NOMO-1 (cell line): ENCODE measurements around the gene BNIPL.

Experiments used
- DNase-seq, 2 experiments: peaks; one replicate each; lab custom pipeline; 2025; ENCODE audit not compliant: unreplicated experiment in 2 of 2; lab: John Stamatoyannopoulos, UW

The BNIPL gene, protein sequence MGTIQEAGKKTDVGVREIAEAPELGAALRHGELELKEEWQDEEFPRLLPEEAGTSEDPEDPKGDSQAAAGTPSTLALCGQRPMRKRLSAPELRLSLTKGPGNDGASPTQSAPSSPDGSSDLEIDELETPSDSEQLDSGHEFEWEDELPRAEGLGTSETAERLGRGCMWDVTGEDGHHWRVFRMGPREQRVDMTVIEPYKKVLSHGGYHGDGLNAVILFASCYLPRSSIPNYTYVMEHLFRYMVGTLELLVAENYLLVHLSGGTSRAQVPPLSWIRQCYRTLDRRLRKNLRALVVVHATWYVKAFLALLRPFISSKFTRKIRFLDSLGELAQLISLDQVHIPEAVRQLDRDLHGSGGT

DNA sequence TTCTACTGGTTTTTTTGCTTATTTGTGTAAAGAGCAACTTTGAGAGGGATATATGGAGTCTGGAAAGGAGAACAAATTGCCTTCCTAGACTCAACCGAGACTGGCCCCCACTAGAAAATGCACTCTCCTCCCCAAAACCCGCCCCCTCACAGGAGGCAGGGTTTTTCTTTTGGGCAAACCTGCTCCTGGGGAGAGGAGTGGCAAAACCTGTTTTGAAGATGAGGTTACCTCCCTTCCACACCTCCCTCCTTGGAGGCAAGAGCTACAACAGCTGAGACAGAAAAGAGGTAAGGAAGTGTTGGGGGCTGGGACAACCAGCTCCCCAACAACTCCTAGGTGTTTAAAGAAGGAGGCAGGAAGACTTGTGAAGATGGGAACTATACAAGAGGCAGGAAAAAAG is at the start of gene BNIPL:
BNIPL (plus strand) TSS at position 231 of the 400 bp plus-strand sequence; CDS start at position 371, 140 bp downstream.
- no peak for DNase-seq

DNA sequence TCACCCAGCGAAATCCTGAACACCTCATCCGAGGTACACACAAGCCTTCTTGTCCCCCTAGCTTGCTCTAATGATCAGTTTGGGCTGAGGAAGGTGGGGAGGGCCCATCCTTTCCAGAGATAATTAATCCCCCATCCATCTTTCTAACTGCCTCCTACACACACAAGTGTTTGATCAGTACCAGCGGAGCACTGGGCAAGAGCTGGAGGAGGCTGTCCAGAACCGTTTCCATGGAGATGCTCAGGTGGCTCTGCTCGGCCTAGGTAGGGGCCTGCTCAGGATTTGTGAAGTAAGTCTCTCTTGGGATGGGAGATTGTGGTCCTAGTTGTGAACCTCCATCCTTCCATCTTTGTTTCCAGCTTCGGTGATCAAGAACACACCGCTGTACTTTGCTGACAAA is 48.5 kb upstream of the BNIPL start:
- no peak for DNase-seq

DNA sequence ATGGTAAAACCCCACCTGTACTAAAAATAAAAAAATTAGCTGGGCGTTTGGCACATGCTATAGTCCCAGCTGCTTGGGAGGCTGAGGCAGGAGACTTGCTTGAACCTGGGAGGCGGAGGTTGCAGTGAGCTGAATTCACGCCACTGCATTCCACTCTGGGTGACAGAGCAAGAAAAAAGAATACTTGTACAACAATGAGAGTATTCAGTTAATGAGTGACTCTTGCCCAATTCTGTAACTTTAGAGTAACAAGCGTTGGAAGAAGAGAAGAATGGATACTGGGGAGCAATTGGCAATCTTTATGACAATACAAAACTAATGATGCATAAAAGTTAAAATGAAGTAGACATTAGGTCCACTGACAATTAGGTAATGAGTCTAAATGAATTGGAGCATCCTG is 43.8 kb upstream of the BNIPL start:
- no peak for DNase-seq

DNA sequence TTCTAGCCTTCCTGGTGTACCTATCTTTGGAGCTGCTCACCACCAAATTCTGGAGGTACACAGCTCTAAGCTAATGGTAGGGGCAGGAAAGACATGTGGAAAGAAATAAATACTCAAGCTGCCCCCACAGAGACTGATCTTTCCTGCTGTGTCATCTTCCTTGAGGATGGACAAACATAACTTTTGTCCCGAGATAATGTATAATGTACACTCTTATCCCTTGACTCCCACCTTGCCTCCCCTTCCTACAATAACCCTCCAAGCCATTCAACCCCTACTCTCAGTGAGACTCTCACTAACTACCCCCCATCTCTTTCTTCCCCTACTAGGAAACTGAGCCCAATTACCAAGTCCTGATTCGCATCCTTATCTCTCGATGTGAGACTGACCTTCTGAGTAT is 42.1 kb upstream of the BNIPL start:
- no peak for DNase-seq

DNA sequence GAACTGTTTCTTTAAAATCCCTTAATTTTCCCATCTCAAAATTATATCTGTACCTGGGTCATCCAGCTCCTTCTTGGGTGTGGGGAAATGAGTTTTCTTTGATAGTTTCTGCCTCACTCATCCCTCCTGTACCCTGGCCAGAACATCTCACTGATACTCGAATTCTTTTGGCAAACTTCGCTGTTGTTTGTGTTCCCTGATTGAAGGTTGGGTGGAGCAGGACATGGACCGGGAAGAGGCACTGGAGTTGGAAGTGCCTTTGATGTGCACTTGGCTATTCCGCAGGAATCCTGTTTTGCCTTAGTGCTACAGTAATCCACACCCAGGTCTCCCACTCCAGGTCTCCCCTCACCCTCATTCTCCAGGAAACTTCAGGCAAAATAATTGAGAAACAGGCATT is 40.9 kb upstream of the BNIPL start:
- no peak for DNase-seq

DNA sequence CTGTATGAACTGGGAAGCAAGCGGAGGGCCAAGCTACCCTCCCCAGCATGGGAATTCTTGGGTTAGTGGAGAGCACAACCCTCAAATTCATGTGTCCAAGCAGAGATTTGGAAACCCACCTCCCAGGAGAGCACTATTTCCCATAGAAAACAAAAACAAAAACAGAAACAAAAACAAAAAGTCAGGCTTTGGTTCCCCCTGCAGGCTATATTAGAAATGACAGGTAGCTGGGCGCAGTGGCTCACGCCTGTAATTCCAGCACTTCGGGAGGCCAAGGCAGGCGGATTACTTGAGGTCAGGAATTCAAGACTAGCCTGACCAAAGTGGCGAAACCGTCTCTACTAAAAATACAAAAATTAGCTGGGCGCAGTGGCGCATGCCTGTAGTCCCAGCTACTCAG is 40.5 kb upstream of the BNIPL start:
- no peak for DNase-seq

DNA sequence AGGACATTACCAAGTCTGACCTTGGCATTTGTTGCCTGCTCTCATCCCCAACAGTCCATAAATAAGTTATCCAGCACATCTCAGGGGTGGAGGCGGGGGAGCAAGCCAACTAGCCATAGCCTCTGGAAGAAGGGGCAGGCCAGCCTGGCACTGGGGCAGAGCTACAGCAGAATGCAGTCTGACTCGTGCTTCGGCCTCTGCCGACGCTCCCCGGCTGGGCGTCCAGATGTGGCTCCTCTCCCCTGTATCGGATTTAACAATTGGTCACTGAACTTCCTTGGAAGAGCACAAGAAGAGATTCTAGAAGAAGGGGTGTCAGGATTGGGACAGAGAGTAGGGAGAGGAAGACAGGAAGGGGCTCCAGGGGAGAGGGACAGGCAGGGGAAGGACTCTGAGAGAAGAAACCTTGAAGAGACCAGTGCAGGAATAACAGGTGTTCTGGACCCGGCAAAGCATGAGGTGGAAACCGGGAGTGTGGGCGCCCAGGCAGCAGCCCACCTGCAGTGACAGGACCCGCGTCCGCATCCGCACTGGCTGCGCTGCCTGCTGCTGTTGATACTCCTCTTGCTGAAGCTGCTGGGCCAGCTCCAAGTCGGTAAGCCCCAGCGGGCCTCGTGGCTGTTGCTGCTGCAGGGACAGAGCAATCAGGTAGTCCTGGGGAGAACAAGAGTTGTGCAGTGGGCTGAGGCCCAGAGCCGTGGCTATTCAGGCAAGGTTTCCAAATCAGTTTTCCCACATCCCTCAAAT is 39.1 kb upstream of the BNIPL start:
- DNase-seq = no peak

DNA sequence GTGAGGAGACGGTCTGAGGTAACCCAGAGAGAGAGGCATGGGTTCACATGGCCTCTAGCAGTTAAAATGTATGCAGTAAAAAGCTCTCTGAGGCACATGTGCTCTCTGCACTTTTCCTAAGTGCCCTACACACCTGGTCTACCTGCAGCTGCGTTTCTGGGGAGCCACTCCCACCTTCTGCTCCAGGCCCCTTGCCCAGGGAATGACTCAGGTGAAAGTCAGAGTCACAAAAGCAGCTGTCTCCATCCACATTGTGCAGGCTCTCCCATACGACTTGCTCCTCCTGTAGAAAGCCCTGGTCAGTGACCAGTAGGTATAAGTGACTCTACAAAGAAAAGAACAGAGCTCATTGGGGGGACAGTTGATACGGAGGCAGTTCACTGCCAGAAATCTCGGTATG is 38.4 kb upstream of the BNIPL start:
- DNase-seq = no peak

DNA sequence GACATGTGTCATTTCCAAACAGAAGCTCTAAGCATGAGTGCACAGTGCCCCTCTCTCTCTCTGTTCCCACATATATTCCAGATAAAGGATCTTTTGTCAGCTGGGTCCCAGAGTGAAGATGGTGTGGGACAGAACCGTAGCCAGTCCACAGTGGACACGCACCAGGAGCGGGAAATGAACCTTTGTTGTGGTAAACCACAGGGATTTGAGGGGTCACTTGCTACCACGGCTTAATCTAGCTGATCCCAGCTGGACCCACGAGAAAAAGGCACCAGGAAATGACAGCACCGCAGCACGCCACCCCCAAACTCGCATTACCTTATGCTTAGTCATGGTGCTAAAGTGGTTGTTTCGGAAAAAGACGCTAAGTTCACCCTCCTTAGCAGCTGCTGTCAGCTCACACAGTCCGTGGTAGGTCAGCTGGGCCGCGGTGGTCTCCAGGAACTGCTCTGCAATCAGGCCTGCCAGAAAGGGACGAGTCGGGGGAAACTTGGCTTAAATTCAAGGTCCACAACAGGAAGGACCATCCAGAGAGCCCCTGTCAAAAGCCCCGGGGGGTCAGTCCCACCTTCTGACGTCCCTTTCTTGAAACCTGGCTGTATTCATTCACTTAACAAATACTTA is 37.2 kb upstream of the BNIPL start:
- no peak for DNase-seq

DNA sequence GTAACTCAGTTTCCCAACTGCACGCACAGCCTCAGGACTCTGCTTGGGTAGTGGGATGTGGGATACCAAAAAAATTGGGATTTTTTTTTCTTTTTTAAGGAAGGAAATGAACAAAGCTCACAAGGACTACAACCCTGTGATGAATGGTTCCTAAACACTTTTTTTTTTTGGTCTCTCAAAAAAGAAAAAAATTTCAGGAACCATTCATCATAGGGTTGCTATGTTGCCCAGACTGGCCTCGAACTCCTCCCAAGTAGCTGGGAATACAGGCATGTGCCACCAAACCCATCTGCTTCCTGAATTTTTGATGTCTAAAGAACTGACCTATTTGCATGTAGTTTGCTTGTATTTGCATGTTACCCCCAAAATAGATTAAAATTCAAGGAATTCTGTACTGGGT is 36.5 kb upstream of the BNIPL start:
- DNase-seq = no peak

DNA sequence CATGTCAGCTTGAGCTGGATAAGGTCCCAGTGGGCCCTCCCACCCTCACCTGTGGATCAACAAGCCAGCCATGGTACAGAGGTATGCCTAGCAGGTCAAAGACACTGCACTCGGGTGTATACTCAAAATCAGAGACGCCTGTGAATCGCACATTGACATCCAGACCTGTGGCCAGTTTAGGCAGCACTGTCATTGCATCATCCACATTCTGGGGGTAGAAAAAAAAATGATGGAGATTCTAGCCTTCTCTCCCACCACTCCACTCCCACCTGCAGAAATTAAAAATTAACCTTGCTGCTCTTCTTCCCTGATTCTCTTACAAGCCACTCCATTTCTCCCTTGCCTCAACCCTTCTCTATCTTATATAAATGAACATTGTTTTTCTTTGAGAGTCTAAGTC is 36.0 kb upstream of the BNIPL start:
- no peak for DNase-seq

DNA sequence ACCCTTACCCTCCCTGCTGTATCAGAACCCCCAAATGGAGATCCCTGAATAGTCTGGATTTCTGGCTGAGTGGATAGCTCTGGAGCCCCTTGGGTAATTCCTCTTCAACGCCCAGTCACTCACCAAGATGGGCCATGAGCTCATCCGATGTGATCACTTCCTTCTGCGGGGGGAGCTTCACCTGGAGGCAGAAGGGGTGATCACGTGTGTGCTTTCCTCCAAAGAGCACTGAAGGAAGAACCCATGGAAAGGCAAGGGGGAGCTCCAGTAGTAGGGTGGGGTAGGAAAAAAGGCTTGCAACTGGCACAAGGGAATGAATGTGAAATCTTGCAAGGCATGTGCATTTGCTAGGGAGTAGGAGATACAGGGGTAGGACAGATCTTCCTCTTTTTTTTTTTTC is 34.8 kb upstream of the BNIPL start:
- peak in 1 of 2 experiments; percentile 35 for DNase-seq

DNA sequence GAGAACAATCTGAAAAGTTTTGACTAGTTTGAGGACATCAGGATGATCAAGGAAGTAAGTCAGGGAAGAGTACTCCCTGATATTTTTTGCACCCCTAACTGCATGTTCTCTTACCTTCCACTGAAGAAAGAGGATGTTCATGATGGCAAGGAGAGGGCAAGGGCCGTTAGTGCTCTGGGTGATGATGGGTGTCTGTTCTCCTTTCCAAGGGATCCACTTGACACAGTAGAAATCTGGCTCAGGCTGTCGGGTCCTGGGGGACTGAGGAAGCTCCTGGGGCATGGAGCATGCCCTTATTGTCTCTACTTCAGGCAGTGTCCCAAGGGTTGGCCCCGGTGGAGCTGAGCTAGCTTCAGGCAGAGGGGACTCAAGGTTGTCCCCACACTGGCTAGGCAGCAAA is 34.3 kb upstream of the BNIPL start:
- DNase-seq = no peak

DNA sequence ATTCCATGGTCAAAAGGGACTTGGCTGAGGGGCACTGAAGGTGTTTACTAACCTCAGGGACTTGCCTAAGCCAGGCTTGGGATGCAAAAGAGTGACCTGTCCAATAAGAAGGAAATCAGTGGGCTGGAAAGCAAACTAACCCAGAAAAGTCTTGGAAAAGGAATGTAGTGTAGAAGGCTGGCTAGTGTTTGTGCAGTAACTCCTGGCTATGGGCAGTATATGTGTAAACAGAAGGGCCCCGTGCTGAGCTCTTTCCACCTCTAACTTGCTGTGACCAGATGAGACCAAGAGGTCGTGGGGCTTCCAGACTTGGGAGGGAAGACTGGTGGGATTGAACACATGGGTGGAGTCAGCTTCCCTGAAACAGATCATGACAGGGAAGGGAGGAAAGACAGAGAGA is 33.8 kb upstream of the BNIPL start:
- DNase-seq = no peak

DNA sequence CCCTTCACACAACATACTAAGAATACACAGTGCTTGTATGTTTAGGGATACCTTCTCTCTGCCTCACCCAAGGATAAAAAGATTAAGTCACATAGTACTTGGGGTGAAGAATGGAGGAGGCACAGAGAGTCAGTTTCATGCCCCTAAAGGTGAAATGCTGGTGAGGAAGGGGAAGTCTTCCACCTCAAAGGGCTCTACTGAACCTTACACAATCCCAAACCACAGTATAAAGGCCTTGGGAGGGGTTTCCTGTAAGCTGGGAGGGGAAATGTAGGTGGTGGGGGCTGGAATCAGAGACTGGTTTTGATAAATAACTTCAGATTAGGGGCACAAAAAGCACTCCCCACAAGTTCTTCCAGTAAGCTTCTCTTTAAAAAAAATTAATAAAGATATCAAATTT is 33.2 kb upstream of the BNIPL start:
- DNase-seq = peak; percentile 38 to 67

DNA sequence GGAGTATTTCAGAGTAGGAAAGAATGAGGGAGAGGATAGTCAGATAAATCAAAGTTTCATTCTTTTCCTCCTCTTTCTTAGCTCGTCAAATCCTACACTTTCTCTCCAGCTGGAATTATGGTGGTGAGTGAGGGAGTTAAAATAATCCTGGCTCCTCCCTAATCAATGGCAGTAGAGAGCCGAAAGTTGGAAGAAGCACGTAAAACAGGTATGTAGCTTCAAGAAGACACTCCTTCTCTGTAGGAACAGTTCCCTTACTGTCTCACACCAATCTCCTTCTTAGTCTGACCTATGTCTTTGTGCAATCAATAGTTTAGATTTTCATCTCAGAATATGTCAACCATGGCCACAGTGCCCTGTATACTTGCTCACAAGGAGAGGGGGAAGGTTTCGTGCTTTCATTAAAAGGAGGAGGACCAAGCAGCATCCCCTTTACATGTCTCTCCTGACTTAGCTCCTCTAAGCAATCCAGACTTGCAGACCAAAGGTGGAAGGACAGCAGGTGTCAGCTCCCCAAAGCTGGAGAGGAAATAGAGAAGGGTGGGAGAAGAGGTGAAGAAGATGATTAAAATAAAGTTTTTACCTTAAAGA is 30.6 kb upstream of the BNIPL start:
- peak in 1 of 2 experiments; percentile 10 for DNase-seq

DNA sequence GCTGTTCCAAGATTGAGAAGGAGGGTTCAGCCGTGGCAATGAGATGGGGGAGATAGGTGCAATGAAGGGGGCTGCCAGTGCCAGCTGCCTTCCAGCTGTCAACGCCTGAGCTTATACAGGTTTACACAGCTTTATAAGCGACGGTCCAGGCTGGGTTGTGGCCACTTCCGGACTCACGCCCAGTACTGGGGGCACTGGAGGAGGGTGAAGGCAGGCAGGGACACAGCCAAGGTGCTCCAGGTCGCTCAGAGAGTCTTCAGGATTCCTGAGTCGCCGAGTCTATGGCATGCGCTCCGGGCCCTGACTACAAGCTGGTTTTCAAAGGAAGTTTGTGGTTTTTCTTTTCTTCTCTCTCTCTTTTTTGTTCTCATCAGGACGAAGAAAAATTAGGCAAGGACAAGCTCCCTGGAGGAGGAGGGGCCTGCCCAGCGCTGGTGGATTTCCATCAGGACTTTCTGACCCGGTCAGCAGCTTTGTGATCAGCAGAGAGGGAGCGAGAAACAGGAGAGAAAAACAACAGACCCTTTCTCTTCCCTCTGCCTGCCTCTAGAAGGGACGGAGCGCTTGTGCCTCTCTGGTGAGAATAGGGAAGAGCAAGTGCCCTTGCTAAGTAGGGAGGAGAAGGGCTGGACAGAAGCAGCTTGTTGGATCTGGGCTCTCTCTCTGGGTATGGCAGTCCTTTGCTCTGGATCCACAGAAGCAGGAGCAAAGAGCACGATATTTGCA is 29.9 kb upstream of the BNIPL start, which contains the start of gene MINDY1:
MINDY1 (minus strand) TSS at position 576 of the 726 bp plus-strand sequence. CDS start 4,285 bp downstream, outside the sequence.
- DNase-seq = peak; percentile 87 to 90

DNA sequence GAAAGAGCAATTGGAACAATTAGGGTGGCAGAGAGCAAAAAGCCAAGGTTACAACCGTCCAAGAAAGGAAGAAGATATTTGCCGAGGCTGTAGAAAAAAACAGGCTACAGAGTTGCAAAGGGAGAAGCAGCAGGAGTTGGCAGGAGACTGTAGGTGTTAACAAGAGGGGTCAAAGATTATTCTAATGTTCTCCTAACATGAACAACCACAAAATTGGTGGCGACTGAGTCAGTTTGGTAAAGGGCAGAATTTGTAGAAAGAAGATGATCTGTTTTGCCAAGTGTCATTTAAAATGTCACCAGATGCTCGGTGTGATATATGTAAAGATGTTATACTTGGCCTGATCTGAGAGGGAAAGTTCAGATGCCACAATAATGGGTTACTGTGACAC is 28.5 kb upstream of the BNIPL start:
- no peak for DNase-seq

DNA sequence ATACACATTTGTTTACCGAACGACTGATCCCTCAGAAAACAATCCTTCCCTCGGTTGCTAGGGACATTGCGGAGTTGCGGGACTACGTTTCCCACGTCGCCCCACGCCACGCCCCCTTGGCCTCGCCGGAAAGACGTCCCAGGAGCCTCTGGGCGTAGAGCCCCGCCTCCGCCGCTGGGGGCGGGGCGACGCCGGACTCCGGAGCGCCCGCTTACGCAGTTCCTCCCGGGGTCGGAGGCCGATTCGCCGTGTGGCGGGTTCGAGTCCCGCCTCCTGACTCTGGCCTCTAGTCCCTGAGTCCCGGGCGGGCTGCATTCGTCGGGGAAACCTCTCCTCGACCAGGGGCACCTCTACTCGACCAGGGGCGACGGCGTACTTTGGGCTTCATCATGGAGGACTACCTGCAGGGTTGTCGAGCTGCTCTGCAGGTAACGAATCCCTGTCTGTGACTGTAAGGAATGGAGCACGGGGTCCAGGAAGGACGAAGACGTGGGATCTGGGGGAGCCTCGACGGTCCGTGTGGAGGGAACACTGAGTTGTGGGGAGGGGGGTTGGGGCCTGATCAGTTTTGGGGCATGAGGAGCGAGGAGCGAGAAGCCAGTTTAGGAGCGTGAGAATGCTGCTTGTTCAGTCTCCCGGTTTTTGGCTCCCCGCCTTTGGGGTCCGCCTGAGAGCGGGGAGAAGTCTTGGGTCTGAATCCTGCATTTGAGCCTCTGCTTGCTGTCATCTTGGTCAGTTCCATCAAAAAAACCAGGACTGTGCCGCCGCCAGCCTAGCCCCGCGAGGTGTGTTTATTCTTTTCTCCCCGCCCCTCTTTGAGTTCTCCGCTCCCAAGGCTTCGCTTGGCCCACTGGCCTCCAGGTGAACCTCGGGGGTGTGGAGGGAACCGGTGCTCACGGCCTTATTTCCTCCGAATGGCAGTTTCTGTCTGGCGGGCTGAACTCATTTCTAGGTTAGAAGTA is 27.9 kb upstream of the BNIPL start, which contains the start of gene PRUNE1:
PRUNE1 (plus strand) TSS at position 206 of the 962 bp plus-strand sequence; CDS start at position 390, 184 bp downstream.
- DNase-seq = peak; percentile 92 to 95
